EH (cell line): Measurements from ENCODE around the gene MRPL33.
"Not testable (repeated sequence)": the region's sequence is repeated elsewhere in the genome, so short reads cannot be mapped to it uniquely, and the experiment has no call there.

Experiments
- DNase-seq: peaks from one replicate; pipeline ENCODE4 v3.0.0-alpha.2; 2015; ENCODE audit warnings: low read depth

The MRPL33 gene

GRCh38 chr2:27741673-27742072 lies 29.8 kb upstream of the MRPL33 start:
- no peak for DNase-seq

GRCh38 chr2:27742571-27742970 lies 28.9 kb upstream of the MRPL33 start:
- no peak for DNase-seq

- not testable (repeated sequence) for DNase-seq
These were observed 26.0 kb upstream of the MRPL33 start for GRCh38 chr2:27745494-27745893.

GRCh38 chr2:27746325-27746724 lies 25.2 kb upstream of the MRPL33 start:
- no peak for DNase-seq

GRCh38 chr2:27747827-27748352 lies 23.6 kb upstream of the MRPL33 start:
- DNase-seq: no peak

- DNase-seq: not testable (repeated sequence)
These were observed 22.5 kb upstream of the MRPL33 start for GRCh38 chr2:27748803-27749554.

- DNase-seq: no peak
These were observed 20.1 kb upstream of the MRPL33 start for GRCh38 chr2:27751377-27751776.

GRCh38 chr2:27752551-27753237 lies 18.8 kb upstream of the MRPL33 start:
- DNase-seq: no peak

GRCh38 chr2:27754138-27754588 lies 17.4 kb upstream of the MRPL33 start:
- DNase-seq: peak; percentile 82

GRCh38 chr2:27754831-27755230 lies 16.7 kb upstream of the MRPL33 start:
- no peak for DNase-seq

- no peak for DNase-seq
These were observed 15.4 kb upstream of the MRPL33 start for GRCh38 chr2:27756091-27756490.

GRCh38 chr2:27756544-27757498 lies 14.7 kb upstream of the MRPL33 start:
- no peak for DNase-seq

- DNase-seq: peak; percentile 82
These were observed 8.3 kb upstream of the MRPL33 start for GRCh38 chr2:27762951-27763906.

- no peak for DNase-seq
These were observed 7.6 kb upstream of the MRPL33 start for GRCh38 chr2:27763907-27764267.

GRCh38 chr2:27764526-27764925 lies 7.0 kb upstream of the MRPL33 start:
- not testable (repeated sequence) for DNase-seq

GRCh38 chr2:27765621-27766286 lies 5.8 kb upstream of the MRPL33 start:
- peak; percentile 26 for DNase-seq

GRCh38 chr2:27766287-27766661 lies 5.2 kb upstream of the MRPL33 start:
- DNase-seq: no peak

GRCh38 chr2:27771202-27771547 lies 344 bp upstream of the MRPL33 start:
- no peak for DNase-seq

- peak; percentile 36 for DNase-seq
These were observed 1.3 kb downstream of the MRPL33 start for GRCh38 chr2:27772804-27773203.

GRCh38 chr2:27773959-27774358 lies 2.4 kb downstream of the MRPL33 start:
- DNase-seq: no peak

GRCh38 chr2:27776097-27776496 lies 4.6 kb downstream of the MRPL33 start:
- DNase-seq: peak; percentile 89
